Nephron (organoid): Measurements from ENCODE around the gene NHS.

Experiments used
- H3K27ac Mint-ChIP-seq, 3 experiments: 2 replicates each; pipeline ENCODE4 v1.8.0; 2020; ENCODE audit warnings: mixed read lengths in 3 of 3, mild to moderate bottlenecking in 2 of 3, moderate library complexity in 1 of 3
- H3K27me3 Mint-ChIP-seq: 2 replicates; pipeline ENCODE4 v1.8.0; 2021; ENCODE audit warnings: low read depth, mild to moderate bottlenecking, moderate library complexity, mixed read lengths
- H3K36me3 Mint-ChIP-seq: 2 replicates; pipeline ENCODE4 v1.8.0; 2020; ENCODE audit warnings: low read depth, mixed read lengths
- H3K4me1 Mint-ChIP-seq: 2 replicates; pipeline ENCODE4 v1.8.0; 2020; ENCODE audit warnings: mixed read lengths
- H3K4me3 Mint-ChIP-seq, 3 experiments: 2 replicates each; pipeline ENCODE4 v1.8.0; 2020; ENCODE audit warnings: mild to moderate bottlenecking in 3 of 3, mixed read lengths in 3 of 3, moderate library complexity in 2 of 3
- H3K9me3 Mint-ChIP-seq: 2 replicates; pipeline ENCODE4 v1.8.0; 2020; ENCODE audit warnings: mixed read lengths
- TF ChIP-seq, protein P1 (sequence below), 3 experiments: fragments of 200-600 bp; sonication (generic); IDR thresholded peaks; one replicate each; pipeline ENCODE4 v1.5.0; 2021; ENCODE audit warnings: antibody characterized with exemption in 3 of 3; ENCODE audit not compliant: unreplicated experiment in 3 of 3

NHS gene

DNA sequence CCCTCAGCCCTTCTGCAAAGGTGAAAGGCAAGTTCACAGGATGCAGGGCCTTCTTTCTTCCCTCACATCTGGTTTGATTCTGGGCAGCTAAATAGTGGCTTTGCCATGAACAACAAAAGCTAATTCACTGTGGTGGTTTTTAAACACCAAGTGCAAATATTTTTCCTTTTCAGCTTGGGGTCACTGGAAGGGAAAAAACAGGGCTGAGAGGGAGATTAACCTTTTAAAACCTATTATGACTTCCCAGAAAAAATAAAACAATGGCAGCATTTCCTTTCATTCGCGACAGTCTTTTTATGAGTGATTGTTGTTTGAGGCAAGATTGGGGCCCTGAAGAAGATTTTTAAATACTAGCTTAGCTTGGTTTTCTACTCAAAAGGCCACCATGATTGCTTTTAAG, 258.5 kb downstream of the NHS start:
- Mint-ChIP-seq H3K4me1 (peaks cover 76% of the 10 kb centered on the region), H3K27me3 (peaks cover 18% of the 10 kb centered on the region)

DNA sequence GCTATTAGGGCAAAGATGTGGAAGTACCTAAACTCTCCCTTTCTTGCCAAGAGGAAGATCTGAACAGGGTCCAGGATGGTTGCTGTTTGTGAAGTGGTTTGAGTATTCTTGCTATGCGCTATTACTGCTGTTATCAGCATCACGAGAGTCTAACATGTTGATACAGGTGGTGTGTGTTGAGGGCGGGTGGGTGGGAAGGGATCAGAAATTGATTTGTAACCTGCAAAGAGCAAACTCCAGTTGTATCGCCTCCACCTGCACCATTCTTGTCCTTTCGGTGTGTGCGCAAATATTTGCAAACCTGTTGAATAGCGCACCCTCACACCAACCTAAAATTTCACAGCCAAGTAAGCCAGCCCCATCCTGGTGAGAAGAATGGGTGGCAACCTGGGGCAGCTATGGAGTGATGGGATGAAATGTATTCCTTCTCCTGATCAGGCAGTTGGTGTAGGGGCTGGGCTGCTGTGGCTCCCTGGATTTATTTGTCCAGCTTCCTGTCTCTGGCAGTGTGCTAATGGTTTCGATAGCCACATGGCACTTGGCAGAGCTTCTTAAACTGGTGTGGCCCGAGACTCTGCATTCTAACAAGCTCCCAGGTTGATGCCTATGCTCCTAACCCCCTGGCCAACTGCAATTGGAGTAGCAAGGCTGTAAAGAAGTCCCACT, 259.7 kb downstream of the NHS start:
- no peaks in the 10 kb centered on the region for H3K9me3 Mint-ChIP-seq

More for the DNA sequence above, 258.5 kb downstream of the NHS start:
- TF ChIP-seq, protein P1, sequence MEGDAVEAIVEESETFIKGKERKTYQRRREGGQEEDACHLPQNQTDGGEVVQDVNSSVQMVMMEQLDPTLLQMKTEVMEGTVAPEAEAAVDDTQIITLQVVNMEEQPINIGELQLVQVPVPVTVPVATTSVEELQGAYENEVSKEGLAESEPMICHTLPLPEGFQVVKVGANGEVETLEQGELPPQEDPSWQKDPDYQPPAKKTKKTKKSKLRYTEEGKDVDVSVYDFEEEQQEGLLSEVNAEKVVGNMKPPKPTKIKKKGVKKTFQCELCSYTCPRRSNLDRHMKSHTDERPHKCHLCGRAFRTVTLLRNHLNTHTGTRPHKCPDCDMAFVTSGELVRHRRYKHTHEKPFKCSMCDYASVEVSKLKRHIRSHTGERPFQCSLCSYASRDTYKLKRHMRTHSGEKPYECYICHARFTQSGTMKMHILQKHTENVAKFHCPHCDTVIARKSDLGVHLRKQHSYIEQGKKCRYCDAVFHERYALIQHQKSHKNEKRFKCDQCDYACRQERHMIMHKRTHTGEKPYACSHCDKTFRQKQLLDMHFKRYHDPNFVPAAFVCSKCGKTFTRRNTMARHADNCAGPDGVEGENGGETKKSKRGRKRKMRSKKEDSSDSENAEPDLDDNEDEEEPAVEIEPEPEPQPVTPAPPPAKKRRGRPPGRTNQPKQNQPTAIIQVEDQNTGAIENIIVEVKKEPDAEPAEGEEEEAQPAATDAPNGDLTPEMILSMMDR (IDR thresholded peaks at IDR 0.05; ENCODE audit: unreplicated experiment in 3 of 3): no peak
- no peaks in the 10 kb centered on the region for H3K36me3 Mint-ChIP-seq
- no peak overlapping the region for H3K4me3 Mint-ChIP-seq
- peak overlapping the region; percentile 40 to 81 (median 60) for H3K27ac Mint-ChIP-seq
- H3K9me3 Mint-ChIP-seq: no peaks in the 10 kb centered on the region

DNA sequence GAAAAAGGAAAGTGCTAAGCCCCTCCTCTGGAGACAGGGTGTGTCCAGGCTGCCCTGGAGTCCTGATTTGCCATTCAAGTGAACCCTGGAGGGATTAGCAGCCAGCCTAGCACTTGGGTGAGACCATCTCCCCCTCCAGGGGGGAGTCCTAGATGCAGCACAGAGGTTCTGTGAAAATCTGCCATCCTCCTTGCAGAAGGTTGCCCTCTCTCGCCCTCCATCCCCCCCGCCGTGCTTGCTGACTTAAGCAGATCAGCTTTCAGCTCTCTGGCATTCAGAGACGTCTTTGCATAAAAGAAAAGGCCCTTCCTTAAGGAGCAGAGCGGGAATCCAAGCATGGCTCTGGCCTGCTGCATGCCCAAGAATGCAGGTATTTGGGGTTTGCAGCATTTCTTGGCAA, 260.2 kb downstream of the NHS start:
- Mint-ChIP-seq H3K4me3 (peak overlapping the region; percentile 53 to 77 (median 73)), H3K4me1 (peaks cover 67% of the 10 kb centered on the region), H3K9me3 (no peaks in the 10 kb centered on the region), H3K27me3 (peaks cover 5% of the 10 kb centered on the region), H3K36me3 (peaks cover 3% of the 10 kb centered on the region), H3K27ac (peak overlapping the region; percentile 70 to 85 (median 81))
- TF ChIP-seq, protein P1 (IDR thresholded peaks at IDR 0.05; ENCODE audit: unreplicated experiment in 3 of 3): no peak

More for the DNA sequence above, 259.7 kb downstream of the NHS start:
- TF ChIP-seq, protein P1 (IDR thresholded peaks at IDR 0.05; ENCODE audit: unreplicated experiment in 3 of 3): no peak
- Mint-ChIP-seq H3K4me3 (peak overlapping the region; percentile 53 to 77 (median 73)), H3K36me3 (no peaks in the 10 kb centered on the region), H3K27ac (peak overlapping the region; percentile 70 to 85 (median 81)), H3K27me3 (peaks cover 11% of the 10 kb centered on the region), H3K4me1 (peaks cover 67% of the 10 kb centered on the region)

DNA sequence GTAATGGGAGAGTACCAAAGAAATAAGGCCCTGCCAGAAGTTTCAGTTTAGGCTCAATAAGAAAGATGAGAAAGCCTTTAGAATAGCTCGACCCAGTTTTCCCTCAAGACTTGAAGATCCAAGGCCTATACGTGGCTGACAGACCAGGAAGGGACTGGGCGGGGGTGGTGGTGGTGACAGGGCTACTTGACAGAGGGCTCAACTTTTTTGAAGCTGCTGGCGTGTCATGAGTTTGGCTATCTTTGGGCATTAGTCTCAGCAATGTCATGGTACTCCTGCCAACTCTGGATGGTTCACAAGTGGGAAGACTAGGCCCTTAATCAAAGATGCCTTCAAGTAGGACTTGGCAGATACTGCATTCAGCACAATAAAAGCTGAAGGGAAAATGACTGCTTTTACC, 262.2 kb downstream of the NHS start:
- H3K27me3 Mint-ChIP-seq: no peaks in the 10 kb centered on the region
- H3K9me3 Mint-ChIP-seq: no peaks in the 10 kb centered on the region
- H3K36me3 Mint-ChIP-seq: peaks cover 7% of the 10 kb centered on the region
- TF ChIP-seq, protein P1 (IDR thresholded peaks at IDR 0.05; ENCODE audit: unreplicated experiment in 3 of 3): no peak
- H3K27ac Mint-ChIP-seq: no peak overlapping the region
- H3K4me3 Mint-ChIP-seq: no peak overlapping the region
- H3K4me1 Mint-ChIP-seq: peaks cover 69% of the 10 kb centered on the region

DNA sequence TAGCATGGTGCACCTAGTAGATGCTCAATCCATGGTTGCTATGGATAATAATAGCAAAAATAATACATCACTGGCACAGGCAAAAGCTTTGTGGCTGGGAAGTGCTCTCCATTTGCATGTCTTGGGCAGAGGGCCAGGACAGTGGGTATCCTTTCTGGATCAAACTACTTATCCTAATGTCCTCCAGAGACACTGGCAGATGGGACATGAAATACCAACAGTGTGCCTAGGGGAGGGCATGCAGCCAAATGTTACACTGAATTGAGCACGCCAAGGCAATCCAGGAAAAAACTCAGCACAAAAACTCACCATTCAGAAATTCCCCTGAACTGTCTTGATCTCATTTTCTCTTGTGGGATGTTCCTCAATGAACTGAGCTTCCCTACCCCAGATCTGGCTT, 263.7 kb downstream of the NHS start:
- no peak overlapping the region for H3K27ac Mint-ChIP-seq
- no peak overlapping the region for H3K4me3 Mint-ChIP-seq
- H3K9me3 Mint-ChIP-seq: no peaks in the 10 kb centered on the region

More for the DNA sequence above, 263.7 kb downstream of the NHS start:
- Mint-ChIP-seq H3K4me1 (peaks cover 74% of the 10 kb centered on the region), H3K27me3 (no peaks in the 10 kb centered on the region), H3K36me3 (peaks cover 7% of the 10 kb centered on the region)
- TF ChIP-seq, protein P1 (IDR thresholded peaks at IDR 0.05; ENCODE audit: unreplicated experiment in 3 of 3): no peak
